ENCODE data around the gene DGKD.

DNA sequence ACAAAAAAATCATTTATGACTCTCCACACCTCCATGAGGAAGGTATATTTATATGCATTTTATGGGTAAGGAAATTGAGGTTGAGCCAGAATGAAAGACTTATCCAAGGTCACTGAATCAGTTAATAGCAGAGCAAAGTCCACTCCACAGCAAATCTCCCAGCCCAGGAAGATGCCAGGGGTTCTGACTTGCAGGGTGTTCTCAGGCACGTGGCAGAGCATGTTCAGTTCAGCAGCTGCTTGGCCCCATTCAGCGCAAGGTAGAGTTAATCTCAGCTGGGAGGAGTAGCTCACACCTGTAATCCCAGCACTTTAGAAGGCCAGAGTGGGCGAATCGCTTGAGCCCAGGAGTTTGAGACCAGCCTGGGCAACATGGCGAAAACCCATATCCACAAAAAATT lies 17.8 kb upstream of the DGKD start:
- TF ChIP-seq, protein P1, sequence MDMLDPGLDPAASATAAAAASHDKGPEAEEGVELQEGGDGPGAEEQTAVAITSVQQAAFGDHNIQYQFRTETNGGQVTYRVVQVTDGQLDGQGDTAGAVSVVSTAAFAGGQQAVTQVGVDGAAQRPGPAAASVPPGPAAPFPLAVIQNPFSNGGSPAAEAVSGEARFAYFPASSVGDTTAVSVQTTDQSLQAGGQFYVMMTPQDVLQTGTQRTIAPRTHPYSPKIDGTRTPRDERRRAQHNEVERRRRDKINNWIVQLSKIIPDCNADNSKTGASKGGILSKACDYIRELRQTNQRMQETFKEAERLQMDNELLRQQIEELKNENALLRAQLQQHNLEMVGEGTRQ (CRISPR knock-in tag; IDR thresholded peaks at IDR 0.05) = no peak
- no peak for TF ChIP-seq CTCF (IDR thresholded peaks at IDR 0.05)
- TF ChIP-seq NR1H2 (CRISPR knock-in tag; IDR thresholded peaks at IDR 0.05) = no peak
- no peak for TF ChIP-seq CREB1 (CRISPR knock-in tag; IDR thresholded peaks at IDR 0.05)
- no peak for TF ChIP-seq ZNF219 (CRISPR knock-in tag; IDR thresholded peaks at IDR 0.05; ENCODE audit: borderline replicate concordance)
- no peak for TF ChIP-seq GABPB1 (CRISPR knock-in tag; IDR thresholded peaks at IDR 0.05)
- TF ChIP-seq E2F5 (CRISPR knock-in tag; IDR thresholded peaks at IDR 0.05) = no peak
- TF ChIP-seq, protein P2, sequence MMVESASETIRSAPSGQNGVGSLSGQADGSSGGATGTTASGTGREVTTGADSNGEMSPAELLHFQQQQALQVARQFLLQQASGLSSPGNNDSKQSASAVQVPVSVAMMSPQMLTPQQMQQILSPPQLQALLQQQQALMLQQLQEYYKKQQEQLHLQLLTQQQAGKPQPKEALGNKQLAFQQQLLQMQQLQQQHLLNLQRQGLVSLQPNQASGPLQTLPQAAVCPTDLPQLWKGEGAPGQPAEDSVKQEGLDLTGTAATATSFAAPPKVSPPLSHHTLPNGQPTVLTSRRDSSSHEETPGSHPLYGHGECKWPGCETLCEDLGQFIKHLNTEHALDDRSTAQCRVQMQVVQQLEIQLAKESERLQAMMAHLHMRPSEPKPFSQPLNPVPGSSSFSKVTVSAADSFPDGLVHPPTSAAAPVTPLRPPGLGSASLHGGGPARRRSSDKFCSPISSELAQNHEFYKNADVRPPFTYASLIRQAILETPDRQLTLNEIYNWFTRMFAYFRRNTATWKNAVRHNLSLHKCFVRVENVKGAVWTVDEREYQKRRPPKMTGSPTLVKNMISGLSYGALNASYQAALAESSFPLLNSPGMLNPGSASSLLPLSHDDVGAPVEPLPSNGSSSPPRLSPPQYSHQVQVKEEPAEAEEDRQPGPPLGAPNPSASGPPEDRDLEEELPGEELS (CRISPR knock-in tag; IDR thresholded peaks at IDR 0.05) = no peak
- TF ChIP-seq, protein P3, sequence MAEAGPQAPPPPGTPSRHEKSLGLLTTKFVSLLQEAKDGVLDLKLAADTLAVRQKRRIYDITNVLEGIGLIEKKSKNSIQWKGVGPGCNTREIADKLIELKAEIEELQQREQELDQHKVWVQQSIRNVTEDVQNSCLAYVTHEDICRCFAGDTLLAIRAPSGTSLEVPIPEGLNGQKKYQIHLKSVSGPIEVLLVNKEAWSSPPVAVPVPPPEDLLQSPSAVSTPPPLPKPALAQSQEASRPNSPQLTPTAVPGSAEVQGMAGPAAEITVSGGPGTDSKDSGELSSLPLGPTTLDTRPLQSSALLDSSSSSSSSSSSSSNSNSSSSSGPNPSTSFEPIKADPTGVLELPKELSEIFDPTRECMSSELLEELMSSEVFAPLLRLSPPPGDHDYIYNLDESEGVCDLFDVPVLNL (CRISPR knock-in tag; IDR thresholded peaks at IDR 0.05; ENCODE audit: borderline replicate concordance, low read depth) = no peak
- no peak for TF ChIP-seq FOXJ3 (CRISPR knock-in tag; IDR thresholded peaks at IDR 0.05; ENCODE audit: borderline replicate concordance)
- no peak for TF ChIP-seq IRF2 (CRISPR knock-in tag; IDR thresholded peaks at IDR 0.05; ENCODE audit: borderline replicate concordance, low read depth)
